Embryonic facial prominence (tissue), 1 donor: Measurements from ENCODE around the gene FAM43B.

ENCODE experiments used
- DNase-seq: peaks from one replicate; pipeline ENCODE4 v3.0.0-alpha.2; 2016; ENCODE audit errors: extremely low spot score

FAM43B gene

DNA sequence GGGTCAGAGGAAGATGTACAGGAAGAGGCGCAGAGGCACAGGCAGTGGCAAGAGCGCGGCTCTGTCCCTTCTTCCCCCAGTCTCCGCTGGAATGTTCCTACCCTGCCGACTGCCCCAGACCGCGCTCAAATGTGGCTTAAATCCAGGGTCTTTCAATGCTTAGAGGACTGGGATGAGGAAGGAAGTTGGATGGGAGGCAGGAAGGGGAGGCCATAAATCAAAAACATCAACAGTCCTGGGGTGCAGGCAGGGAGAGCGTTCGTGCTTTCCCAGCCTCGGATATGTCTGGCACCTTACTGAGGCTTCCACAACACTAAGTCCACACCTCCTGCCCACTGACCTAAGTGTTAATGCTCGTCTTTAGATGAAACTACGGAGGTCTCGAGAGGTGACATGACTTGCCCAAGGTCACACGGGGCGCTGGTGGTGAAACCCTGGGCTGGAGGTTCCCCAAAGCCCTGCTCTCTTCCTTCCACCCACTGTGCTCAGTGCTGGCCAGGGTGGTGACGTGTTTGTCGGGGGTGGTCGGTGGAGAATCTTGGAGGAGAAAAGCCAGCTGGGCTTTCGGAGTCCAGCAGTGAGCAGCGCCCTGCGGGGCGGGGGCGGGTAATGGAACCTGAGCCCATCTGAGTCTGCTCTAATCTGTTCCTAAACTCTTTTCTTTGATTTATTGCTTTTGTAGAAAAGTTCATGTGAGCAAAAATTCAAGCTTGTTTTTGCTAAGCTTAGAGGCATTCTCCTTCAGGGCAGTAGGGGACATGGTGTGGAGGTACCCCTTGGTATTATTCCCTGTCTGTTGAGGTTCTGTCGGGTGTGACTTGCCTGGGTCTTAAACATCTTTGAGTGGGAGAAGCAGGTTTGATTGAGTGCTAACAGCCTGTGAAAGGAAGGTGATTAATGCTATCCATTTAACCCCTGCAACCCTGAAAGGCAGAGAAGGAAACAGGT is 37.2 kb downstream of the FAM43B start:
- DNase-seq: no peak

DNA sequence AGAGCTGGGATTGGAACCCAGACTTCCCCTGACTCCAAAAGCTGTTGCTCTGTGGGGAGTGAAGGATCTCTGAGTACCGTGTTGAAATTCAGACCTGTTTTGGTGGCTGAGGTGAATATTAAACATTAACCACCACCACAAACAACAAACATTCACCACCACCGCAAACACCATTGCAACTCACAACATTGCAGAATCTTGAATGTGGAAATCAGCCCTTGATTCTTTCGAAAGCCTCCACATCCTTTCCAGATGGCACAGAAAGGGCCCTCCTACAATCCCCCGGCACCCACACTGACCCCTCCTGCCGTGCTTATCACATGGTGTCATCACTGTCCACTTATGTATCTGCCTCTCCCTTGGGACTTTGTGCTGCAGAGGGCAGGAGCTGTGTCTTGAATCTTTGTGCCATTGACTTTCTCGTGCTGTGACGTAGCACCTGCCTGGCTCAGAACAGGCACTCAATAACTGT is 38.0 kb downstream of the FAM43B start:
- no peak for DNase-seq

DNA sequence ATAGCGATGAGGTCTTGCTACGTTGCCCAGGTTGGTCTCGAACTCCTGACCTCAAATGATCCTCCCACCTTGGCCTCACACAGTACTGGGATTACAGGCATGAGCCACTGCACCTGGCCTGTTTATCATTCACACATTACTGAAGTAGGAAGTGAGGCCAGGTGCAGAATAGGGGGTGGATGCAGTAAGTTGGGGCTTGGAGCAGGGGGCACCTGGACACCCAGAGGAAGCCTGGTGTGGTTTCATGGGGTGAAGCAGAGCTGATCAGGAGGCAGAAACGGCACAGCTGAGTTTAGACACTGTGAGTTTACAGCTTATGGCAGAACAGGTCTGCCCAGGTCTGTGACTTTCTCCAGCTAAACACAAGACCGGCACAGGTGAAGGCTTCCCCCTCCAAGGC is 41.4 kb downstream of the FAM43B start:
- no peak for DNase-seq

DNA sequence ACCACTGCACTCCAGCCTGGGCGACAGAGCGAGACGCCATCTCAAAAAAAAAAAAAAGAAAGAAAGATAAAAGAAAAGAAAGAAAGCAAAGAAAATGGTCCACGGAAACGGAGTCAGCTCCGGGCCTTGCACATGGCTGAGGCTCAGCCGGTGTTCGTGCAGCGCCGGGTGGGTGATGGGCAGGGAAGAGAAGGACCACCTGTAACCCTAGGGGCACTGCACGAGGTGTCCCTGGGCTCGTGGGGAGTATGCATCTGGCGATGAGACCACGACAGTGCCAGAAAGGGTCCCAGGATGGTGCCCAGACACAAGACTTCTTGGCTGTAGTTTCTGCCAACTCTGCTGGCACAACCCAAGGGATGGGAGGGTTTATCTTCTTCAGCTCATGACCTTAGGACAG is 42.4 kb downstream of the FAM43B start:
- no peak for DNase-seq

DNA sequence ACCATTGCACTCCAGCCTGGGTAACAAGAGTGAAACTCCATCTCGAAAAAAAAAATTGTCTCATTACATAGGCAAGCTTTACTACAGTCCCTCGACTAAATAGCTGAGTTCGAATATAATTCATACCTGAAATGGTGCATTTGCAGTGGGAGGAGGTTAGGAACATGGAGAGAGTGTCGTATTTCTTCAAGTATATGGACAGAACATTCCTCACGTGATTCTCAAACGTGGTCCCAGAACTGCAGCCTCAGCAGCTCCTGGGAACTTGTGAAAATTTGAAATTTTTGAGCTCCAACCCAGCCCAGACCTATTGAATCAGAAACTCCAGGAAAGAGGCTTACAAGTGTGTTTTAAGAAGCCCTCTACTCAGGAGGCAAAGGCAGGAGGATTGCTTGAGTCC is 43.7 kb downstream of the FAM43B start:
- no peak for DNase-seq

DNA sequence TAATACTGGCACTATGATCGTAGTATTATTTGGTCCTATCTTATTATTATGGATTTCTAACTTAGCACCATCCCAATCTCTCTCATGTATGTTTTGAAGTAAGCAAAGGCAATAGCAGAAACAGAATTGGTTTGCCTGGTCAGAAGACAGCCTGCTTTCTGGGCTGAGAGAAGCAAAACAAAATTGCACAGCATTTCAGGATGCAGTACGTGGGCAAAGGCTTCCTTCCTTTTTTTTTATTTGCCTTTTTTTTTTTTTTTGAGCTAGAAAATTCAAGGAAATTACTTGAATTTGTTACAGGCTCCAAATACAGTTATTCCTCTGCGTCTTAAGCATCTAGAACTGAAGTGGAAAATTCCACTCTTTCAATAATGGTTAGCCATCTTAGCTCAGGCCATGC is 45.3 kb downstream of the FAM43B start:
- no peak for DNase-seq

DNA sequence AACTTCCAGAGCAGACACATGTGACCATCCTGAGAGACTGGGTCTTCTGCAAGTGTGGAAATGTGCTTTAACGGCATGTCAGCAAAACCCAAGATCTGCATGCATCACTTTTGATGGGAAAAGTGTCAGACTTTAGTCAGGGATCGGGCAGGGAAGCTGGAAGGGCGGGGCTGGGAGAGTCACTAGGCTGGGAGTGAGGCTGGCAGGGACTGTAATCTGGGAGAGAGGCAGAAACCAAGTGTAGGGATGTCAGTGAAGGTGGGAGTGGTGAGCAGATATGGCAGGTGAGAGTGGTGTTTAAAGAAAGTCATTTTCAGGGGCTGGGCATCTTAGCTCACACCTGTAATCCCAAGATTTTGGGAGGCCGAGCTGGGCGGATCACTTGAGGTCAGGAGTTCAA is 47.8 kb downstream of the FAM43B start:
- no peak for DNase-seq

DNA sequence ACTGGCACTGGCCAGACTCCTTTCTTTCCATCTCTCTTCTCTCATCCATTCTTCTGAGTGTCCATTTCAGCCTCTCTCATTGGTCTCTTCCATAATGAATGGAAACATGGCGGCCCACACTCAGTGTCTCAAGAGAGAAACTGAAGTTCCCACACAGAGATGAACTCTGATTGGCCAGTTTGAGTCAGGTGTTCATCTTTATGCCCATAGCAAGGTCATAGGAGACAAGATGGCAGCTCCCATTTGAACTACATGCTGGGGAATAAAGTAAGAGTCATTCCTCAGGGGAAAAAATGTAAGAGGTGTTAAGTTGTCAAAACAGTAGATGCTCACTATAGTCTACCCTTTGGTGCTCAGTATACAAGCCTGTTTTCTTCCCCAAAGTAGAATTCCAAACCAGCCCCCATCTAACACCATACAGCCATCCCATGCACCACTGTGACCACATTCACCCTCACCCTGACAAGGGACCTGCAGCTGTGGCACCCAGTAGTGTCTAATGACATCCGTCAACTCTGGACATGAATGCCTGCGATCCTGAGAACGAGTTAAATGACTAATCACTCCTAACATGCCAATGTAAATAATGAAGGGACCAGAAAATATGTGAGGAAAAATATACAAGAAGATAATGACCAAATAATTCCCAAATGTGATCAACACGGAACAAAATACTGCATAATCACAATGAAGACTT is 48.9 kb downstream of the FAM43B start:
- no peak for DNase-seq

DNA sequence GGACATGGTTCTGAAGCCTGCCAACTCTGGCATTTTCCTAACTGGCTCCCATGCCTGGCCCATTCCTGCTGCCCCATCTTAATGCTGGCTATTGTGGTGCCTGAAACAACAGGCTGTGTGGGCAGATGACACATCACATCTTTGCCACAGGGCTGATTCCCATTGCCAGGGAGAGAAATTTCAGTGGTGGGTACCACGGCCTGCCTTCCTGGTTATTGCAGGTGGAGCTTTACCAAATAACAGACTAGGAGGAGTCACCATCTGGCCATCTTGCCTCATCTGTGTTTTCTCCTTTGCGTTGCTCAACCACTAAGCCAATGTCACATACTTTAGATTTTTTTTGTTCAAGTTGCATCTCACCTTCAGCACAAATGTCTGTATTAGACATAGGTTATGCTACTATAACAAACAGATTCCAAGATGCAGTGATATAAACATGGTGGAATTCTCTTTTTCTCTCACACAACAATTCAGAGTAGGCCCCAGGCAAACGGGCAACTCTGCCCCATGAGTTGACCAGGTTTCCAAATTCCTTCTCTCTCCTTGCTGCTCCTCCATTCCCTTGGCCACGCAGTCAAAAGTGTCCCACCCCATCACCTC is 50.6 kb downstream of the FAM43B start:
- DNase-seq: no peak

DNA sequence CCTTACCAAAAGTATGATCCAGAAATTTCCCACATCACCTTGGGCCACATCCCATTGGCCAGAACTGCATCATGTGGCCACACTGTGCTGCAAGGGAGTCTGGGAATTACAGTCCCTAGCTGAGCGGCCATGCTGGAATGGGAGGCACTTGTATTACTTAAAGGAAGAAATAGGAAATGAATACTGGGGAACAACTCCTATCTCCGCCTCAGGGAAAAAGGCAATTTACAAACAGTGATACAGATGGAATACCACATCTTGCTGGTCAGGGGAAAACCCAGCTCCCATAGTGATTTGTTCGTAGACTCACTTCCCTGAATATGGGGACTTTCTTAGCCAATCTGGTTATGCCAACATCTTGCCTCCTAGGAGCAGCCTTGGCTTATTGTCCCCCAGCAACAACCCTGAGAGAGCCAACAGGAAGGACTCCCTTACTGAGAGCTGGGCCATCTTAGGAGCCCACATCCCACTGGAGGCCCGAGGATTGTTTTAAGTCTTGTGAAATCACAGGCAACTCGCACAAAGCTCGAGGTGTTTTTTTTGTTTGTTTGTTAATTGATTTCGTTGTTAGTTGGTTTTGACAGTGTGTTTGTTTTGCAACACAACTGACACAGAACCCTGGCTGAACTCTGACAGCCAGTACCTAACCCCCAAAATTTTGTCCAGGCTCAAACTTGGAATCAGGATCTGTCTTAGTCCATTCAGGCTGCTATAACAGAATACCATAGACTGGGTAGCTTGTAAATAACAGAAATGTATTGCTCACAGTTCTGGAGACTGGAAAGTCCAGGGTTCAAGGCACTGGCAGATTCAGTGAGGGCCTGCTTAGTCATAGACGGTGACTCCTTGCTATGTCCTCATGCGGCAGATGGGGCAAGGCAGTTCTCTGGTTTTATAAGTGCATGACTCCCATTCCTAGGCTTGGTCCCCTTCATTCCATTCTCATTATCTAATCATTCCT is 51.4 kb downstream of the FAM43B start:
- DNase-seq: no peak
